GM21786 (cell line): ENCODE results near the gene CBLN3.

Experiments
- ATAC-seq: cut with Tn5 transposase; IDR thresholded peaks from one replicate; pipeline ENCODE4 v1.9.1; 2021; ENCODE audit not compliant: unreplicated experiment

Gene CBLN3

GRCh38 chr14:24385524-24385923 lies 43.9 kb downstream of the CBLN3 start:
- no peak for ATAC-seq

DNA sequence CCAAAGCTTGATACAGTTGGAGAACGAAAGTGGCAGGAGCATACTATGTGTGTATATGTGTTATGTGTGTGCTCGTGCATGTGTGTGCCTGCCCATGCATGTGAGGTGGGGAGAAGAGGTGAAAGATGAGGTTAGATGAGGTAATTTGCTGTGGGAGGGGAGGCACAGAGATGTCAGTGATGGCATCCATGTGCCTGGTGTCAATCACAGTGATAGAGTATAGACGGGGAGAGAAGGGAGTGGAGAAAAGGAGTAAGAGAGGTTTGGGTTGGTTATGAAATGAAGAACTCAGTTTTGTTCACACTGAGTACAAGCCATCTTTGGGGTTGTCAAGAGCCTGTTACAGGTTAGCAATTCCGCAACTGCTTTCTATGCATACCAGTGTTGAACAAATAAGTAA lies 45.3 kb downstream of the CBLN3 start:
- no peak for ATAC-seq

- ATAC-seq: no peak
Measured at GRCh38 chr14:24382064-24382371, 47.5 kb downstream of the CBLN3 start.

DNA sequence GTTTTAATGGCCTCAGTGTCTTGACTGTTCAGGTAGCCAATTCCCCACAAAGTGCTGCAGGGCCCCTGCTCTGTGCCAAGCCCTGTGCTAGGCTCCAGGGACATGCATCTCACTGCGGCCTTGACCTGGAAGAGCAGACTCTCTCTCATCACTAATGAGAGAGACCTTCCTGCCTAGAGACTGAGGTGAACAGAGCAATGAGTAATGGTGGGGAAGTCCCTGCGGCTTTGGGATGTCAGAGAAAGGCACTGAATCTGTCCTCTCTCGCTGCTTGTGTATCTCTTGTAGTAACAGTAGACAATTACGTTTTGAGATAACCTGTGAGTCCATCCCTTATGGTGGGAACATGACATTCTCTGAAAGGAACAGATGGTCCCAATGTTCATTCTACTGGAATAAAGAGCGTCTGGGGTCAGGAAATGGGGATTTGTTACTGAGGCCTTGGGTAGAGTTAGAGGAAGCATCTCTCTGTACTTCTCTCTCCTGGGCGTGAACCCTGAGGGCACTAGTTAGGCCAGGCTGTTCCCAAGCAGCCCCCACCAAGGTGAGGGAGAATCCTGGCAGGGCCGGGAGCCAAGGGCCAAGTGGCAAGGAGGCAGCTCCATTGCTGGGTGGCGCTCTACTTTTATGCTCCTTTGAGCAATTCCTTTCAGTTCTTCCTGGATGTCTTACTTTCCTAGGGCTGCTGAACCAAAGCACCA lies 48.0 kb downstream of the CBLN3 start:
- no peak for ATAC-seq

DNA sequence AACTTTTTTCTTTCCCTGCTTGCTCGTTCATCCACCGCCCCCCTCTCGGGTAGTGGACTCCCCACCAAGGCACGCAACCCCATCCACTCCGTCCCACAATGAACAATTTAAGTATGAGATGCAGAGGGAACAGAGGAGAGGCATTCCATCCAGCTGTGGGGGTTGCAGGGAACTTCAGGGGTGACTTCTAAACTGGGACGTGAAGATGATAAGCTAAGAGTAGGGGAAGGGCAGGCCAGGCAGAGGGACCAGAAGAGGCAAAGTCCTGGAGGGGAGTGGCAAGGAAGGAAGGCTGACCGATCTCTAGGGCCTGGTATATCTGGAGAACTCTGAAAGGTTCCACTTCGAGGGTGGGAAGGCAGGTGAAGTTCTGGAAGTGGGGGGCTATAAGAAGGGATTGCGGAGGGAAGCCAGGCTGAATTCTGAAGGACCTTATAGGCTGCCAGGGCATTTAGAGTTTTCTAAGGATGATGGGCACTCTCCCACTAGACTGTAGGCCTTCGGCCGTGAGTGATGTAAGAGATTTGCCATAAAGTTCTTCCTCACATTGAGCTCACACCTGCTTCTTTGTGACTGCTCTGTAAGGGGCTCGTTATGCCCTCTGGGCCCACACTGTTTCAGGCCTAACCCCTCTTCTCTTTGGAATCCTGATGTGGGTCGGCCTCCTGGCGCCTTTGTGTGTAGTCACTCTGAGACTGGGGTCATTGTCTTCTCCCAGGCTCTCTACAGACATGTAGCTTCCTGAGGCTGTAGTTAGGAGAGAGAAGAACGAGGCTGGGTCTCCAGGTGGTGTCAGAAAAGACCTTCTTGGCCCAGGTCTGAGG lies 49.3 kb downstream of the CBLN3 start:
- no peak for ATAC-seq

- no peak for ATAC-seq
Measured at GRCh38 chr14:24378981-24379906, 50.2 kb downstream of the CBLN3 start.

GRCh38 chr14:24378327-24378726 lies 51.1 kb downstream of the CBLN3 start:
- ATAC-seq: no peak

GRCh38 chr14:24377657-24378056 lies 51.8 kb downstream of the CBLN3 start:
- no peak for ATAC-seq

- no peak for ATAC-seq
Measured at GRCh38 chr14:24377126-24377525, 52.3 kb downstream of the CBLN3 start.
